ENCODE measurements around the gene HPGD. TPM values are rescaled to one million over a fixed set of nuclear protein-coding genes. Genes with fewer than 3 reads are reported as not detected.

Gene HPGD
- total and polyA plus RNA-seq, 2 of the 8 experiments (the other 6 are each of a cell fraction or from before 2014, with no cell fraction given), result 1.1 to 1.3 TPM

DNA sequence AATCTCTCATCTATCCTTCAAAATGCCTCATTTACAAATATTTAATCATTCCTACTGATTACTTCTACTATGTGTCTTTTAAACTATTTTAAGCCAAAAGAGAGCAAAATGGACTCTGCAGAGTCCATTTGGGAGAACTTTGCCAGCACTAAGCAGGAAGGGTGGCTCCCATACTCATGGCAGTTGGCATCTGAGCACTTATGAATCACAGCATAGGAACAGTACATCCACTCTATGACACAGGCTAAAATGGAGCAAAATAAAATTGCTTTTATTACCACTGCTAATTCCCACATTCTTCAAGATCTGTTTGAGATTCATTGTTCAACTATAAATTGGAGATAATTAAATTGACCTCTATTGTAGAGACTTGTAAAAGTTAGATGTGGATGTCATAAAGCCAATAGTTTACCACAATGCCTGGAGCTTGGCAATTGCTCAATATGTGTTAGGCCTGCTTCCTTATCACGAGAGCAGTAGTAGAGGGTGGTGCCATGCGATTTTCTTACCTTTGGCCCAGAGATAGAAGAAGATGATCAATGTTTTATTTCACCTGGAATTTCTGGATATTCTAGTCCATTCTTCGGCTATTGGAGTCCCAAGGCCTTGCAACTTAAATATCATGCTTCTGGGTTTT lies 19.1 kb downstream of the HPGD start:
- H4K20me1 ChIP-seq (replicated peaks in 1 of 2; ENCODE audit: control insufficient read depth in 1 of 2, insufficient read depth in 2 of 2, low read length in 2 of 2), result no peaks in the 10 kb centered on the region
- H3K4me2 ChIP-seq (ENCODE audit: insufficient read depth in 1 of 2, low read depth in 2 of 2, low read length in 2 of 2), result no peak overlapping the region
- no peak overlapping the region for H2AFZ ChIP-seq (ENCODE audit: low read length)
- ChIA-PET POLR2A (ENCODE audit: partially characterized antibody) (no interaction called here), CTCF (ENCODE audit: partially characterized antibody) (interaction anchor here (0.6 kb wide), 1 partner anchor 390 kb away, joined by 3 read pairs; no protein-coding TSS in a partner anchor)
- H2BK20ac ChIP-seq (ENCODE audit: low read length), result no peak overlapping the region
- no peaks in the 10 kb centered on the region for H3K4me1 ChIP-seq (replicated peaks in 1 of 4; ENCODE audit: control insufficient read depth in 3 of 4, insufficient read depth in 4 of 4, low read length in 3 of 4)
- FAIRE-seq, result no peak
- no peaks in the 10 kb centered on the region for H3K27me3 ChIP-seq (replicated peaks in 1 of 4; ENCODE audit: control insufficient read depth in 3 of 4, extremely low read depth in 1 of 4, insufficient read depth in 3 of 4, low read length in 3 of 4)
- H3K9ac ChIP-seq (replicated peaks in 1 of 4; ENCODE audit: extremely low read depth in 1 of 4, low read depth in 3 of 4, low read length in 3 of 4), result no peak overlapping the region
- H3K4ac ChIP-seq (replicated peaks; ENCODE audit: insufficient read length, low read depth, low read length), result no peak overlapping the region
- H3K4me3 ChIP-seq (ENCODE audit: extremely low read depth in 1 of 4, insufficient read depth in 2 of 4, low read depth in 3 of 4, low read length in 4 of 4), result no peak overlapping the region
- no peak overlapping the region for H3K23ac ChIP-seq (ENCODE audit: insufficient read length)
- no peak overlapping the region for H2BK15ac ChIP-seq (ENCODE audit: low read length)
- no peaks in the 10 kb centered on the region; a peak in 1 of 8 replicates for H3K36me3 ChIP-seq (ENCODE audit: control insufficient read depth in 2 of 4, insufficient read depth in 4 of 4, low read length in 3 of 4)
- H3K79me1 ChIP-seq (ENCODE audit: low read depth, low read length), result no peaks in the 10 kb centered on the region
- no peak overlapping the region for H3K14ac ChIP-seq (ENCODE audit: insufficient read length)
- H2AK5ac ChIP-seq (ENCODE audit: low read depth, low read length), result no peak overlapping the region
- H2BK5ac ChIP-seq (ENCODE audit: low read depth, low read length), result no peak overlapping the region
- 88% methylated on average over 3 of the region's 3 CpGs; no CpG with 5 or more reads in 1 of the 2 experiments for WGBS, 2 experiments (ENCODE audit: extremely low coverage in 1 of 2, insufficient coverage in 1 of 2, insufficient read length in 1 of 2, insufficient replicate concordance in 2 of 2, low coverage in 1 of 2, low lambda C conversion rate in 2 of 2, missing lambda C conversion rate in 1 of 2)
- no peak overlapping the region for H3K56ac ChIP-seq (replicated peaks; ENCODE audit: insufficient read length, low read depth, low read length)
- H2BK120ac ChIP-seq (replicated peaks; ENCODE audit: low read depth, low read length), result no peak overlapping the region
- no peaks in the 10 kb centered on the region for H3K23me2 ChIP-seq (ENCODE audit: low read depth, low read length)
- no peaks in the 10 kb centered on the region for H3K79me2 ChIP-seq (ENCODE audit: control insufficient read depth in 1 of 2, insufficient read depth in 2 of 2, low read length in 2 of 2)
- no peak for DNase-seq (ENCODE audit: low read depth in 1 of 2, low spot score in 2 of 2)
- H3K9me3 ChIP-seq (ENCODE audit: insufficient read depth in 2 of 2, low read depth in 1 of 2, low read length in 1 of 2), result no peaks in the 10 kb centered on the region; a peak in 1 of 4 replicates
- H3K27ac ChIP-seq (ENCODE audit: low read depth, low read length), result no peak overlapping the region
- no peak overlapping the region for H4K91ac ChIP-seq (replicated peaks; ENCODE audit: insufficient read length, low read length)
- no peak overlapping the region for H4K5ac ChIP-seq (ENCODE audit: insufficient read length, low read depth, low read length)
- no peak overlapping the region for H3K18ac ChIP-seq (ENCODE audit: extremely low read depth, low read length)
- no peak overlapping the region for H4K8ac ChIP-seq (ENCODE audit: extremely low read depth, insufficient read depth, low read length)
- H2BK12ac ChIP-seq (ENCODE audit: low read depth, low read length), result no peak overlapping the region
- TF ChIP-seq, protein P1, sequence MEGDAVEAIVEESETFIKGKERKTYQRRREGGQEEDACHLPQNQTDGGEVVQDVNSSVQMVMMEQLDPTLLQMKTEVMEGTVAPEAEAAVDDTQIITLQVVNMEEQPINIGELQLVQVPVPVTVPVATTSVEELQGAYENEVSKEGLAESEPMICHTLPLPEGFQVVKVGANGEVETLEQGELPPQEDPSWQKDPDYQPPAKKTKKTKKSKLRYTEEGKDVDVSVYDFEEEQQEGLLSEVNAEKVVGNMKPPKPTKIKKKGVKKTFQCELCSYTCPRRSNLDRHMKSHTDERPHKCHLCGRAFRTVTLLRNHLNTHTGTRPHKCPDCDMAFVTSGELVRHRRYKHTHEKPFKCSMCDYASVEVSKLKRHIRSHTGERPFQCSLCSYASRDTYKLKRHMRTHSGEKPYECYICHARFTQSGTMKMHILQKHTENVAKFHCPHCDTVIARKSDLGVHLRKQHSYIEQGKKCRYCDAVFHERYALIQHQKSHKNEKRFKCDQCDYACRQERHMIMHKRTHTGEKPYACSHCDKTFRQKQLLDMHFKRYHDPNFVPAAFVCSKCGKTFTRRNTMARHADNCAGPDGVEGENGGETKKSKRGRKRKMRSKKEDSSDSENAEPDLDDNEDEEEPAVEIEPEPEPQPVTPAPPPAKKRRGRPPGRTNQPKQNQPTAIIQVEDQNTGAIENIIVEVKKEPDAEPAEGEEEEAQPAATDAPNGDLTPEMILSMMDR (IDR thresholded peaks at IDR 0.05; ENCODE audit: control extremely low read depth in 1 of 3, insufficient read depth in 1 of 3, low read depth in 1 of 3, low read length in 3 of 3), result no peak
- TF ChIP-seq EP300 (IDR thresholded peaks at IDR 0.05; ENCODE audit: borderline replicate concordance in 1 of 2, low read depth in 2 of 2, low read length in 2 of 2) (no peak), BRCA1 (IDR thresholded peaks at IDR 0.05; ENCODE audit: low read depth, low read length) (no peak), GTF2F1 (IDR thresholded peaks at IDR 0.05; ENCODE audit: borderline replicate concordance, low read depth, low read length) (no peak), JUN (IDR thresholded peaks at IDR 0.05; ENCODE audit: low read depth, low read length) (no peak), PHF8 (conservative IDR thresholded peaks at IDR 0.05; ENCODE audit: low read depth, low read length) (no peak), POU5F1 (IDR thresholded peaks at IDR 0.05; ENCODE audit: low read depth, low read length) (no peak), CBX5 (IDR thresholded peaks at IDR 0.05; ENCODE audit: low read depth, low read length) (no peak)
